ENCODE data around the gene RNASE11. TPM values are rescaled to one million over a fixed set of nuclear protein-coding genes. Genes with fewer than 3 reads are reported as not detected.

The RNASE11 gene
- total and polyA plus RNA-seq, 9 of the 15 experiments (the other 6 are each of a cell fraction or from before 2014, with no cell fraction given): 0.16 to 0.29 (median 0.22) TPM; not detected in 6

DNA sequence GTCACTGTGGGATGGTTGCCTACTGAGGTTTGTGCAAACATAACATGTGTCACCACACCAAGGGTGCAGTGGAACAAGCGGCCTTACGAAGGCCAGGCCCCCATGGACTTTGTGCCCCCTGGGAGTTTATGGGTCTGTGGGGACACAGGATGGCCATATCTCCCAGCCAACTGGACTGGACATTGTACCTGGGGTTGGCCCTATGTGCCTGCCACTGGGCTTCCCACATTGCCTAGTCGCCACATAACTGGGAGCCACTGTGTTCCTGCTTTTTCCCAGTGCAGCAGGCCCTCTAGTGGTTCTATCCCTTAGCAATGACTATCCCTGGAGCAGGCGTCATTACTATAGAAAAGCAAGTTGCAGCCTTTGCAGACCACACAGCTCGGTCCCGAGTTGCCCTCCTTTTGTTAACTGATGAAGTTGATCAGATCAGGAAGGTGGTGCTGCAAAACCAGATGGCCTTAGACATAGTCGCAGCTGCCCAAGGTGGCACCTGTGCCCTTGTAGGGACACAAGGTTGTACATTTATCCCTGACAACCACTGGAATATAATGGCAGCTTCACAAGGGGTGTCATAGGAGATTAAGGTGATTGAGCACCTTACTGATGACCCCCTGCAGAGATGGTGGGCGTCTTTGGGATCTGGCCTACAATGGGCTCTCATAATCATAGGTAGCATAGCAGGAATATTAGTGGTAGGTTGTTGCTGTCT, 18.5 kb upstream of the RNASE11 start (continued):
- no peak for TF ChIP-seq HNRNPK (IDR thresholded peaks at IDR 0.05; ENCODE audit: low read depth, low read length, poor library complexity, severe bottlenecking)
- no peak for TF ChIP-seq ZFX (CRISPR knock-in tag; IDR thresholded peaks at IDR 0.05)
- TF ChIP-seq SMC3 (conservative IDR thresholded peaks at IDR 0.05; ENCODE audit: insufficient read depth, low read depth, low read length): peak; percentile 52
- TF ChIP-seq SREBF1 (IDR thresholded peaks at IDR 0.05; ENCODE audit: borderline replicate concordance, low read depth, low read length): no peak
- TF ChIP-seq, protein P1, sequence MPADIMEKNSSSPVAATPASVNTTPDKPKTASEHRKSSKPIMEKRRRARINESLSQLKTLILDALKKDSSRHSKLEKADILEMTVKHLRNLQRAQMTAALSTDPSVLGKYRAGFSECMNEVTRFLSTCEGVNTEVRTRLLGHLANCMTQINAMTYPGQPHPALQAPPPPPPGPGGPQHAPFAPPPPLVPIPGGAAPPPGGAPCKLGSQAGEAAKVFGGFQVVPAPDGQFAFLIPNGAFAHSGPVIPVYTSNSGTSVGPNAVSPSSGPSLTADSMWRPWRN (IDR thresholded peaks at IDR 0.05; ENCODE audit: low read depth): no peak
- TF ChIP-seq ZKSCAN1 (IDR thresholded peaks at IDR 0.05; ENCODE audit: low read depth, low read length): no peak
- TF ChIP-seq ZNF76 (CRISPR knock-in tag; IDR thresholded peaks at IDR 0.05; ENCODE audit: borderline replicate concordance): no peak
- TF ChIP-seq CHAMP1 (IDR thresholded peaks at IDR 0.05): no peak
- no peak for TF ChIP-seq SPI1 (IDR thresholded peaks at IDR 0.05; ENCODE audit: borderline replicate concordance, low read depth, low read length)
- TF ChIP-seq GTF2F1 (IDR thresholded peaks at IDR 0.05; ENCODE audit: low read depth, low read length): no peak
- TF ChIP-seq SP1 (CRISPR knock-in tag; IDR thresholded peaks at IDR 0.05): no peak
- no peak for TF ChIP-seq CGGBP1 (CRISPR knock-in tag; IDR thresholded peaks at IDR 0.05)
- TF ChIP-seq GATAD2B (IDR thresholded peaks at IDR 0.05; ENCODE audit: borderline replicate concordance): no peak
- TF ChIP-seq, protein P2, sequence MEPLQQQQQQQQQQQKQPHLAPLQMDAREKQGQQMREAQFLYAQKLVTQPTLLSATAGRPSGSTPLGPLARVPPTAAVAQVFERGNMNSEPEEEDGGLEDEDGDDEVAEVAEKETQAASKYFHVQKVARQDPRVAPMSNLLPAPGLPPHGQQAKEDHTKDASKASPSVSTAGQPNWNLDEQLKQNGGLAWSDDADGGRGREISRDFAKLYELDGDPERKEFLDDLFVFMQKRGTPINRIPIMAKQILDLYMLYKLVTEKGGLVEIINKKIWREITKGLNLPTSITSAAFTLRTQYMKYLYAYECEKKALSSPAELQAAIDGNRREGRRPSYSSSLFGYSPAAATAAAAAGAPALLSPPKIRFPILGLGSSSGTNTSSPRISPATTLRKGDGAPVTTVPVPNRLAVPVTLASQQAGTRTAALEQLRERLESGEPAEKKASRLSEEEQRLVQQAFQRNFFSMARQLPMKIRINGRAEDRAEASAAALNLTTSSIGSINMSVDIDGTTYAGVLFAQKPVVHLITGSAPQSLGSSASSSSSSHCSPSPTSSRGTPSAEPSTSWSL (CRISPR knock-in tag; IDR thresholded peaks at IDR 0.05; ENCODE audit: borderline replicate concordance): no peak
- TF ChIP-seq KLF13 (tag; IDR thresholded peaks at IDR 0.05; ENCODE audit: borderline replicate concordance, low read depth): no peak
- no peak for TF ChIP-seq TRIM28 (IDR thresholded peaks at IDR 0.05)
- TF ChIP-seq RFX5 (IDR thresholded peaks at IDR 0.05; ENCODE audit: low read depth, low read length): no peak
- TF ChIP-seq POLR2AphosphoS5 (IDR thresholded peaks at IDR 0.05; ENCODE audit: control insufficient read depth, insufficient read depth, low read depth, low read length): no peak
- no peak for TF ChIP-seq GTF2E2 (tag; IDR thresholded peaks at IDR 0.05)
- no peak for TF ChIP-seq NR1H2 (CRISPR knock-in tag; IDR thresholded peaks at IDR 0.05)
- TF ChIP-seq GMEB1 (CRISPR knock-in tag; IDR thresholded peaks at IDR 0.05): no peak
- TF ChIP-seq LEF1 (IDR thresholded peaks at IDR 0.05): no peak

Data from K562 (cell line).